COLO668 (cell line): Measurements from ENCODE around the gene CMKLR1.

ENCODE experiments used
- DNase-seq: peaks from one replicate; lab custom pipeline; 2025; ENCODE audit not compliant: unreplicated experiment; lab: John Stamatoyannopoulos, UW

CMKLR1 gene

GRCh38 chr12:108363165-108363564 lies 24.1 kb upstream of the CMKLR1 start:
- DNase-seq, result no peak

GRCh38 chr12:108361606-108362005 lies 22.5 kb upstream of the CMKLR1 start:
- no peak for DNase-seq

- no peak for DNase-seq
These were observed 21.4 kb upstream of the CMKLR1 start for GRCh38 chr12:108360487-108360886.

- no peak for DNase-seq
These were observed 20.9 kb upstream of the CMKLR1 start for GRCh38 chr12:108360057-108360456.

GRCh38 chr12:108358580-108358965 lies 19.5 kb upstream of the CMKLR1 start:
- DNase-seq, result no peak

GRCh38 chr12:108357834-108358579 lies 18.9 kb upstream of the CMKLR1 start:
- DNase-seq, result no peak

- DNase-seq, result no peak
These were observed 18.0 kb upstream of the CMKLR1 start for GRCh38 chr12:108356835-108357806.

GRCh38 chr12:108355069-108355468 lies 16.0 kb upstream of the CMKLR1 start:
- DNase-seq, result no peak

- no peak for DNase-seq
These were observed 13.5 kb upstream of the CMKLR1 start for GRCh38 chr12:108352591-108352990.

GRCh38 chr12:108350511-108350910 lies 11.4 kb upstream of the CMKLR1 start:
- DNase-seq, result no peak

- no peak for DNase-seq
These were observed 10.2 kb upstream of the CMKLR1 start for GRCh38 chr12:108349278-108349688.

GRCh38 chr12:108348842-108349241 lies 9.7 kb upstream of the CMKLR1 start:
- DNase-seq, result no peak

GRCh38 chr12:108346727-108347710 lies 7.9 kb upstream of the CMKLR1 start:
- DNase-seq, result no peak

GRCh38 chr12:108345716-108346633 lies 6.9 kb upstream of the CMKLR1 start:
- DNase-seq, result no peak

- DNase-seq, result no peak
These were observed 3.9 kb upstream of the CMKLR1 start for GRCh38 chr12:108342985-108343384.

- DNase-seq, result no peak
These were observed 3.0 kb upstream of the CMKLR1 start for GRCh38 chr12:108341854-108342847.

- DNase-seq, result no peak
These were observed 2.2 kb upstream of the CMKLR1 start for GRCh38 chr12:108341356-108341755.

GRCh38 chr12:108340037-108340436 lies 926 bp upstream of the CMKLR1 start:
- no peak for DNase-seq
